Neural cell (in vitro differentiated cells): ENCODE measurements around the gene LIPC.

Experiments
- EP300 ChIP-seq: fragments of 450-650 bp; conservative IDR thresholded peaks from 2 replicates; pipeline ENCODE4 v1.6.1; 2014; ENCODE audit warnings: antibody characterized with exemption, mild to moderate bottlenecking, moderate library complexity; ENCODE audit not compliant: poor library complexity, severe bottlenecking
- MXI1 ChIP-seq: fragments of 450-650 bp; conservative IDR thresholded peaks from 2 replicates; pipeline ENCODE4 v1.6.1; 2014; ENCODE audit warnings: antibody characterized with exemption, mild to moderate bottlenecking; ENCODE audit not compliant: poor library complexity, severe bottlenecking
- POLR2AphosphoS5 ChIP-seq: IDR thresholded peaks from 2 replicates; pipeline ENCODE4 v1.6.1; 2012
- RAD21 ChIP-seq: fragments of 450-650 bp; conservative IDR thresholded peaks from 2 replicates; pipeline ENCODE4 v1.6.1; 2014; ENCODE audit warnings: antibody characterized with exemption, mild to moderate bottlenecking, moderate library complexity
- TAF1 ChIP-seq: IDR thresholded peaks from 2 replicates; pipeline ENCODE4 v1.6.1; 2012; ENCODE audit warnings: low read depth
- TF ChIP-seq, protein P1 (sequence below): fragments of 450-650 bp; IDR thresholded peaks from 2 replicates; pipeline ENCODE4 v1.5.1; 2014; ENCODE audit warnings: antibody characterized with exemption, mild to moderate bottlenecking, moderate library complexity; ENCODE audit not compliant: poor library complexity, severe bottlenecking
- TF ChIP-seq, protein P2 (sequence below): IDR thresholded peaks from 2 replicates; pipeline ENCODE4 v1.6.1; 2012; ENCODE audit warnings: borderline replicate concordance

DNA sequence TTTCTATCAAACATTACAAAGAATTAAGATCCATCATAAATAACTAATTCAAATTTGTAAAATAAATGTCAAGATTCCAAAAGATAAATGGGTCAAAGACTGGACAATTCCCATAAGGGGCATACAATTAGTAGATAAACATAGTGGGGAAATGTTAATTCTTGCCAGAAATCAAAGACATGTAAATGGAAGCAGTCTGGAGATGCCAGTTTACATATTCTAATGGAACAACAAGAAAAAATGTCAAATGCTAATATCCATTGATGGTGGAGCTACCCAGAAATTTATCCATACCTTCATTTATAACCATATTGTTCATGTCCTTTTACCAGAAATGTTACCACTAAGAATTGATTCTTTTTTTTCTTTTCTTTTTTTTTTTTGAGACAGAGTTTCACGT lies 13.7 kb upstream of the LIPC start:
- TF ChIP-seq, protein P1, sequence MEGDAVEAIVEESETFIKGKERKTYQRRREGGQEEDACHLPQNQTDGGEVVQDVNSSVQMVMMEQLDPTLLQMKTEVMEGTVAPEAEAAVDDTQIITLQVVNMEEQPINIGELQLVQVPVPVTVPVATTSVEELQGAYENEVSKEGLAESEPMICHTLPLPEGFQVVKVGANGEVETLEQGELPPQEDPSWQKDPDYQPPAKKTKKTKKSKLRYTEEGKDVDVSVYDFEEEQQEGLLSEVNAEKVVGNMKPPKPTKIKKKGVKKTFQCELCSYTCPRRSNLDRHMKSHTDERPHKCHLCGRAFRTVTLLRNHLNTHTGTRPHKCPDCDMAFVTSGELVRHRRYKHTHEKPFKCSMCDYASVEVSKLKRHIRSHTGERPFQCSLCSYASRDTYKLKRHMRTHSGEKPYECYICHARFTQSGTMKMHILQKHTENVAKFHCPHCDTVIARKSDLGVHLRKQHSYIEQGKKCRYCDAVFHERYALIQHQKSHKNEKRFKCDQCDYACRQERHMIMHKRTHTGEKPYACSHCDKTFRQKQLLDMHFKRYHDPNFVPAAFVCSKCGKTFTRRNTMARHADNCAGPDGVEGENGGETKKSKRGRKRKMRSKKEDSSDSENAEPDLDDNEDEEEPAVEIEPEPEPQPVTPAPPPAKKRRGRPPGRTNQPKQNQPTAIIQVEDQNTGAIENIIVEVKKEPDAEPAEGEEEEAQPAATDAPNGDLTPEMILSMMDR = no peak
- TF ChIP-seq POLR2AphosphoS5 = no peak
- no peak for TF ChIP-seq MXI1
- TF ChIP-seq EP300 = no peak
- TF ChIP-seq, protein P2, sequence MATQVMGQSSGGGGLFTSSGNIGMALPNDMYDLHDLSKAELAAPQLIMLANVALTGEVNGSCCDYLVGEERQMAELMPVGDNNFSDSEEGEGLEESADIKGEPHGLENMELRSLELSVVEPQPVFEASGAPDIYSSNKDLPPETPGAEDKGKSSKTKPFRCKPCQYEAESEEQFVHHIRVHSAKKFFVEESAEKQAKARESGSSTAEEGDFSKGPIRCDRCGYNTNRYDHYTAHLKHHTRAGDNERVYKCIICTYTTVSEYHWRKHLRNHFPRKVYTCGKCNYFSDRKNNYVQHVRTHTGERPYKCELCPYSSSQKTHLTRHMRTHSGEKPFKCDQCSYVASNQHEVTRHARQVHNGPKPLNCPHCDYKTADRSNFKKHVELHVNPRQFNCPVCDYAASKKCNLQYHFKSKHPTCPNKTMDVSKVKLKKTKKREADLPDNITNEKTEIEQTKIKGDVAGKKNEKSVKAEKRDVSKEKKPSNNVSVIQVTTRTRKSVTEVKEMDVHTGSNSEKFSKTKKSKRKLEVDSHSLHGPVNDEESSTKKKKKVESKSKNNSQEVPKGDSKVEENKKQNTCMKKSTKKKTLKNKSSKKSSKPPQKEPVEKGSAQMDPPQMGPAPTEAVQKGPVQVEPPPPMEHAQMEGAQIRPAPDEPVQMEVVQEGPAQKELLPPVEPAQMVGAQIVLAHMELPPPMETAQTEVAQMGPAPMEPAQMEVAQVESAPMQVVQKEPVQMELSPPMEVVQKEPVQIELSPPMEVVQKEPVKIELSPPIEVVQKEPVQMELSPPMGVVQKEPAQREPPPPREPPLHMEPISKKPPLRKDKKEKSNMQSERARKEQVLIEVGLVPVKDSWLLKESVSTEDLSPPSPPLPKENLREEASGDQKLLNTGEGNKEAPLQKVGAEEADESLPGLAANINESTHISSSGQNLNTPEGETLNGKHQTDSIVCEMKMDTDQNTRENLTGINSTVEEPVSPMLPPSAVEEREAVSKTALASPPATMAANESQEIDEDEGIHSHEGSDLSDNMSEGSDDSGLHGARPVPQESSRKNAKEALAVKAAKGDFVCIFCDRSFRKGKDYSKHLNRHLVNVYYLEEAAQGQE = no peak
- no peak for TF ChIP-seq RAD21
- no peak for TF ChIP-seq TAF1
